DOHH2 (cell line): Measurements from ENCODE around the gene SIPA1L3.

ENCODE experiments used
- H3F3A ChIP-seq: fragments of 200-600 bp; sonication (generic), shearing (Covaris generic); 2 replicates; pipeline ENCODE4 v1.6.0; 2016; ENCODE audit warnings: antibody characterized with exemption, mild to moderate bottlenecking; ENCODE audit not compliant: control insufficient read depth, insufficient read depth
- H3K27ac ChIP-seq: fragments of 200-600 bp; sonication (generic); 2 replicates; pipeline ENCODE4 v1.5.1; 2014; ENCODE audit warnings: low read depth, mild to moderate bottlenecking, low read length, moderate library complexity
- H3K27me3 ChIP-seq: fragments of 200-600 bp; sonication (generic); 2 replicates; pipeline ENCODE4 v1.6.1; 2014; ENCODE audit warnings: mild to moderate bottlenecking, low read length, mixed read lengths; ENCODE audit not compliant: control insufficient read depth
- H3K36me3 ChIP-seq: fragments of 200-600 bp; sonication (generic); 2 replicates; pipeline ENCODE4 v1.6.1; 2014; ENCODE audit warnings: mild to moderate bottlenecking, low read length, moderate library complexity, mixed read lengths; ENCODE audit not compliant: control insufficient read depth
- H3K4me1 ChIP-seq: fragments of 200-600 bp; sonication (generic); 2 replicates; pipeline ENCODE4 v1.6.1; 2014; ENCODE audit warnings: mild to moderate bottlenecking, low read length, mixed read lengths; ENCODE audit not compliant: control insufficient read depth
- H3K4me2 ChIP-seq: fragments of 200-600 bp; sonication (generic); 2 replicates; pipeline ENCODE4 v1.6.0; 2014; ENCODE audit warnings: mild to moderate bottlenecking, low read length, moderate library complexity
- H3K4me3 ChIP-seq: fragments of 200-600 bp; sonication (generic); 2 replicates; pipeline ENCODE4 v1.5.1; 2014; ENCODE audit warnings: mild to moderate bottlenecking, low read length, mixed read lengths
- H3K79me2 ChIP-seq: fragments of 200-600 bp; sonication (generic); 2 replicates; pipeline ENCODE4 v1.6.1; 2014; ENCODE audit warnings: mild to moderate bottlenecking, low read length, mixed read lengths; ENCODE audit not compliant: control insufficient read depth
- H3K9me2 ChIP-seq: fragments of 200-600 bp; sonication (generic); replicated peaks from 2 replicates; pipeline ENCODE4 v1.6.1; 2014; ENCODE audit warnings: mild to moderate bottlenecking, low read length, mixed read lengths; ENCODE audit not compliant: control insufficient read depth
- H3K9me3 ChIP-seq: fragments of 200-600 bp; sonication (generic); 2 replicates; pipeline ENCODE4 v1.6.1; 2014; ENCODE audit warnings: antibody characterized with exemption, low read length, mixed read lengths; ENCODE audit not compliant: control insufficient read depth, insufficient read depth
- H4K20me1 ChIP-seq: fragments of 200-600 bp; sonication (generic); 2 replicates; pipeline ENCODE4 v1.6.0; 2014; ENCODE audit warnings: low read depth, mild to moderate bottlenecking, antibody characterized with exemption, low read length, moderate library complexity; ENCODE audit not compliant: control insufficient read depth, insufficient read depth
- CTCF ChIP-seq: fragments of 200-600 bp; sonication (generic); IDR thresholded peaks from one replicate; pipeline ENCODE4 v1.5.1; 2014; ENCODE audit warnings: antibody characterized with exemption, mild to moderate bottlenecking, low read depth, low read length; ENCODE audit not compliant: poor library complexity, severe bottlenecking
- EZH2phosphoT487 ChIP-seq: fragments of 200-600 bp; sonication (generic); IDR thresholded peaks from 2 replicates; pipeline ENCODE4 v1.6.1; 2017; ENCODE audit warnings: borderline replicate concordance, mild to moderate bottlenecking, antibody characterized with exemption, low read length, moderate library complexity, mixed read lengths

Gene SIPA1L3

GRCh38 chr19:38013913-38014580 is 107.0 kb downstream of the SIPA1L3 start:
- no peaks in the 10 kb centered on the region for H3K36me3 ChIP-seq
- H3K79me2 ChIP-seq, result peaks cover 17% of the 10 kb centered on the region

GRCh38 chr19:38015216-38015615 is 108.2 kb downstream of the SIPA1L3 start:
- H3K27ac ChIP-seq, result no peak overlapping the region
- TF ChIP-seq EZH2phosphoT487 (no peak), CTCF (no peak)
- H3K27me3 ChIP-seq, result no peaks in the 10 kb centered on the region
- no peaks in the 10 kb centered on the region for H3K9me2 ChIP-seq
- H3K9me3 ChIP-seq, result no peaks in the 10 kb centered on the region
- no peaks in the 10 kb centered on the region for H3K36me3 ChIP-seq
- peaks cover 6% of the 10 kb centered on the region; the same call in 1 of the 2 replicates for H4K20me1 ChIP-seq
- H3F3A ChIP-seq, result no peaks in the 10 kb centered on the region
- H3K79me2 ChIP-seq, result peaks cover 11% of the 10 kb centered on the region
- H3K4me2 ChIP-seq, result no peak overlapping the region
- H3K4me1 ChIP-seq, result peaks cover 15% of the 10 kb centered on the region
- H3K4me3 ChIP-seq, result no peak overlapping the region

More at GRCh38 chr19:38013913-38014580, 107.0 kb downstream of the SIPA1L3 start:
- Histone ChIP-seq H3K9me2 (no peaks in the 10 kb centered on the region), H4K20me1 (peaks cover 4% of the 10 kb centered on the region; the same call in 1 of the 2 replicates), H3K9me3 (no peaks in the 10 kb centered on the region), H3F3A (no peaks in the 10 kb centered on the region), H3K27me3 (no peaks in the 10 kb centered on the region), H3K4me3 (no peak overlapping the region), H3K27ac (no peak overlapping the region), H3K4me1 (peaks cover 23% of the 10 kb centered on the region), H3K4me2 (no peak overlapping the region)
- no peak for TF ChIP-seq CTCF
- TF ChIP-seq EZH2phosphoT487, result no peak

- Histone ChIP-seq H3K79me2 (peaks cover 9% of the 10 kb centered on the region), H3K9me3 (no peaks in the 10 kb centered on the region), H3K4me3 (no peak overlapping the region), H3K4me1 (peaks cover 18% of the 10 kb centered on the region), H3K36me3 (no peaks in the 10 kb centered on the region), H3K27me3 (no peaks in the 10 kb centered on the region), H4K20me1 (peaks cover 6% of the 10 kb centered on the region; the same call in 1 of the 2 replicates), H3K9me2 (no peaks in the 10 kb centered on the region), H3F3A (no peaks in the 10 kb centered on the region), H3K27ac (no peak overlapping the region), H3K4me2 (no peak overlapping the region)
- TF ChIP-seq CTCF, result no peak
- no peak for TF ChIP-seq EZH2phosphoT487
Observed at GRCh38 chr19:38015761-38016160, 108.8 kb downstream of the SIPA1L3 start.
